ENCODE results near the gene BIK. TPM values are rescaled to one million over a fixed set of nuclear protein-coding genes. Genes with fewer than 3 reads are reported as not detected.
"Not testable (repeated sequence)": the region's sequence is repeated elsewhere in the genome, so short reads cannot be mapped to it uniquely, and the experiment has no call there.

BIK gene
- polyA plus RNA-seq, 3 donors, result 0.61 to 1.4 (median 1.2) TPM

GRCh38 chr22:43098356-43098755 lies 12.2 kb upstream of the BIK start:
- no peak for DNase-seq (ENCODE audit: extremely low read depth in 1 of 11, low read depth in 9 of 11, low spot score in 4 of 11)

GRCh38 chr22:43099095-43099494 lies 11.5 kb upstream of the BIK start:
- no peak for DNase-seq (ENCODE audit: extremely low read depth in 1 of 11, low read depth in 9 of 11, low spot score in 4 of 11)

GRCh38 chr22:43100225-43100624 lies 10.3 kb upstream of the BIK start:
- no peak for DNase-seq (ENCODE audit: extremely low read depth in 1 of 11, low read depth in 9 of 11, low spot score in 4 of 11)

GRCh38 chr22:43101306-43101705 lies 9.2 kb upstream of the BIK start:
- DNase-seq (ENCODE audit: extremely low read depth in 1 of 11, low read depth in 9 of 11, low spot score in 4 of 11), result no peak

- not testable (repeated sequence) for DNase-seq (ENCODE audit: extremely low read depth in 1 of 11, low read depth in 9 of 11, low spot score in 4 of 11)
Measured at GRCh38 chr22:43104056-43104625, 6.4 kb upstream of the BIK start.

- not testable (repeated sequence) for DNase-seq (ENCODE audit: extremely low read depth in 1 of 11, low read depth in 9 of 11, low spot score in 4 of 11)
Measured at GRCh38 chr22:43104950-43105349, 5.6 kb upstream of the BIK start.

GRCh38 chr22:43106302-43106701 lies 4.2 kb upstream of the BIK start:
- no peak for DNase-seq (ENCODE audit: extremely low read depth in 1 of 11, low read depth in 9 of 11, low spot score in 4 of 11)

GRCh38 chr22:43109511-43109910 lies 1.0 kb upstream of the BIK start:
- DNase-seq (ENCODE audit: extremely low read depth in 1 of 11, low read depth in 9 of 11, low spot score in 4 of 11), result no peak

- DNase-seq (ENCODE audit: extremely low read depth in 1 of 11, low read depth in 9 of 11, low spot score in 4 of 11), result no peak
Measured at GRCh38 chr22:43109921-43110443, 568 bp upstream of the BIK start.

GRCh38 chr22:43110927-43111623 lies 525 bp downstream of the BIK start:
- no peak for DNase-seq (ENCODE audit: extremely low read depth in 1 of 11, low read depth in 9 of 11, low spot score in 4 of 11)

GRCh38 chr22:43113526-43114251 lies 3.1 kb downstream of the BIK start:
- no peak for DNase-seq (ENCODE audit: extremely low read depth in 1 of 11, low read depth in 9 of 11, low spot score in 4 of 11)

GRCh38 chr22:43114958-43115357 lies 4.4 kb downstream of the BIK start:
- no peak for DNase-seq (ENCODE audit: extremely low read depth in 1 of 11, low read depth in 9 of 11, low spot score in 4 of 11)

GRCh38 chr22:43116932-43117331 lies 6.4 kb downstream of the BIK start:
- no peak for DNase-seq (ENCODE audit: extremely low read depth in 1 of 11, low read depth in 9 of 11, low spot score in 4 of 11)

GRCh38 chr22:43118024-43118849 lies 7.7 kb downstream of the BIK start:
- no peak for DNase-seq (ENCODE audit: extremely low read depth in 1 of 11, low read depth in 9 of 11, low spot score in 4 of 11)

- DNase-seq (ENCODE audit: extremely low read depth in 1 of 11, low read depth in 9 of 11, low spot score in 4 of 11), result no peak
Measured at GRCh38 chr22:43118953-43119458, 8.5 kb downstream of the BIK start.

GRCh38 chr22:43126501-43127165 lies 16.1 kb downstream of the BIK start:
- no peak for DNase-seq (ENCODE audit: extremely low read depth in 1 of 11, low read depth in 9 of 11, low spot score in 4 of 11)

GRCh38 chr22:43127166-43127908 lies 16.8 kb downstream of the BIK start:
- DNase-seq (ENCODE audit: extremely low read depth in 1 of 11, low read depth in 9 of 11, low spot score in 4 of 11), result no peak

GRCh38 chr22:43128116-43128515 lies 17.6 kb downstream of the BIK start:
- no peak for DNase-seq (ENCODE audit: extremely low read depth in 1 of 11, low read depth in 9 of 11, low spot score in 4 of 11)
